ENCODE measurements around the gene RALA.

The RALA gene, protein sequence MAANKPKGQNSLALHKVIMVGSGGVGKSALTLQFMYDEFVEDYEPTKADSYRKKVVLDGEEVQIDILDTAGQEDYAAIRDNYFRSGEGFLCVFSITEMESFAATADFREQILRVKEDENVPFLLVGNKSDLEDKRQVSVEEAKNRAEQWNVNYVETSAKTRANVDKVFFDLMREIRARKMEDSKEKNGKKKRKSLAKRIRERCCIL

DNA sequence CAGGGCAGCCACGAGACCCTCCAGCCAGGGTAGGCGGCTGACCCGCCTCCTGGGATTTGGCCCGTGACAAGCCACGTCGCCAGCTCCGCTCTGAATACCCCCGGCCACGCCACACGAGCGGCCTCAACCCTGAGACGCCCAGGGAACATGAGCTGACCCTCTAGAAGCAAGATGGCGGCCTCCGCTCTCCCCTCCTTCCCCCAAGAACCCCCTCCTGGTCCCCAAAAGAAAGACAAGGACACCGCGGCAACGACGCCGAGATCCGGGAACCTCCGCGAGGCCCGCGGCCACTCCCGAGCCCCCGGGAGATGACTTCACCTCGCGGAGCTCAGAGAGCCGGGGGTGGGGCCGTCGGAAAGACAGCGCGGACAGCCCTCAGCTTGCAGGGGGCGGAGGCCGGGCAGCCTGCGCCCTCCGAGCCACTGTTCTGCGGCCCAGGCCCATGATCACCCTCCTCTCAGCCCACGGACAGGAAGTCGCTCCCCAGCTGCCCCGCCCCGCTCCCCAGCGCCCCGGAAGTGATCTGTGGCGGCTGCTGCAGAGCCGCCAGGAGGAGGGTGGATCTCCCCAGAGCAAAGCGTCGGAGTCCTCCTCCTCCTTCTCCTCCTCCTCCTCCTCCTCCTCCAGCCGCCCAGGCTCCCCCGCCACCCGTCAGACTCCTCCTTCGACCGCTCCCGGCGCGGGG is at the start of gene RALA:
TSS of gene RALA (plus strand) at position 526 of the 685 bp plus-strand sequence. CDS start 63,096 bp downstream, outside the sequence.
- H3K4me3 ChIP-seq (ENCODE audit: low read depth in 1 of 2, low read length in 2 of 2): peak within 1 kb of the TSS; percentile 78 to 86
- peaks cover 0 to 8% of the 10 kb centered on the region in 2 donors for H3K36me3 ChIP-seq (ENCODE audit: control insufficient read depth in 1 of 2, insufficient read depth in 2 of 2, low read length in 2 of 2)
- H3K27ac ChIP-seq (ENCODE audit: low read length): peak within 1 kb of the TSS; percentile 77
- H3K9me3 ChIP-seq (ENCODE audit: control insufficient read depth in 1 of 2, low read length in 2 of 2): no peaks in the 10 kb centered on the region
- no peaks in the 10 kb centered on the region for H3K27me3 ChIP-seq (ENCODE audit: low read depth, low read length)
- H3K4me1 ChIP-seq (ENCODE audit: control insufficient read depth in 1 of 2, insufficient read depth in 2 of 2, low read length in 2 of 2): peaks cover 10 to 31% of the 10 kb centered on the region in 2 donors

DNA sequence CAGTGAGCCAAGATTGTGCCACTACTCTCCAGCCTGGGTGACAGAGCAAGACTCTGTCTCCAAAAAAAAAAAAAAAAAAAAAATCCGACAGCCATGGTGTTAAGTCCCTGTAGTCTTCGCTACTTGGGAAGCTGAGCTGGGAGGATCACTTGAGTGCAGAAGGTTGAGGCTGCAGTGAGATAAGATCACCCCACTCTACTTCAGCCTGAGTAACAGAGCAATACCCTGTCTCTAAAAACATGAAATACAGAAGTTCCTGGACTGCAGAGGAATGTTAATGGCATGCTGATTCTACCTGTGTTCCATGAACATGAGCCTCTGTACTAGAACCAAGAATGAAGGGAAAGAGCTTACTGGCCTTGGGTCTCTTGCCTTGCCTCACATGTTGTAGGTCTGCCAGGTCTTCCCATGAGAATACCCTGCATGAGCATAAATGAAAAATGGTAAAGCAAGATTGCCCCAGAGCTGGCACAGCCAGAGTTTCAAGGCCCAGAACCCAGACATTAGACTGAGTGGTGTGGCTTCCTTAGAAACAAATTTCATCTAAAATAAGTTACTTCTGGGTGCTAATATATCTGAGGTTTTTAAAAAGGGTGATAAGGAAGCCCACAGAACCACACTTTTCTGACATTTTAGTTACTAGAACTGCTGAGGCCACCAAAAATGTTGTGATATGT is 48.6 kb upstream of the RALA start:
- no peaks in the 10 kb centered on the region for H3K9me3 ChIP-seq (ENCODE audit: control insufficient read depth in 1 of 2, low read length in 2 of 2)
- H3K36me3 ChIP-seq (ENCODE audit: control insufficient read depth in 1 of 2, insufficient read depth in 2 of 2, low read length in 2 of 2): peaks cover 11 to 28% of the 10 kb centered on the region in 2 donors
- H3K27me3 ChIP-seq (ENCODE audit: low read depth, low read length): no peaks in the 10 kb centered on the region
- H3K27ac ChIP-seq (ENCODE audit: low read length): no peak overlapping the region
- H3K4me1 ChIP-seq (ENCODE audit: control insufficient read depth in 1 of 2, insufficient read depth in 2 of 2, low read length in 2 of 2): no peaks in the 10 kb centered on the region
- H3K4me3 ChIP-seq (ENCODE audit: low read depth in 1 of 2, low read length in 2 of 2): no peak overlapping the region

DNA sequence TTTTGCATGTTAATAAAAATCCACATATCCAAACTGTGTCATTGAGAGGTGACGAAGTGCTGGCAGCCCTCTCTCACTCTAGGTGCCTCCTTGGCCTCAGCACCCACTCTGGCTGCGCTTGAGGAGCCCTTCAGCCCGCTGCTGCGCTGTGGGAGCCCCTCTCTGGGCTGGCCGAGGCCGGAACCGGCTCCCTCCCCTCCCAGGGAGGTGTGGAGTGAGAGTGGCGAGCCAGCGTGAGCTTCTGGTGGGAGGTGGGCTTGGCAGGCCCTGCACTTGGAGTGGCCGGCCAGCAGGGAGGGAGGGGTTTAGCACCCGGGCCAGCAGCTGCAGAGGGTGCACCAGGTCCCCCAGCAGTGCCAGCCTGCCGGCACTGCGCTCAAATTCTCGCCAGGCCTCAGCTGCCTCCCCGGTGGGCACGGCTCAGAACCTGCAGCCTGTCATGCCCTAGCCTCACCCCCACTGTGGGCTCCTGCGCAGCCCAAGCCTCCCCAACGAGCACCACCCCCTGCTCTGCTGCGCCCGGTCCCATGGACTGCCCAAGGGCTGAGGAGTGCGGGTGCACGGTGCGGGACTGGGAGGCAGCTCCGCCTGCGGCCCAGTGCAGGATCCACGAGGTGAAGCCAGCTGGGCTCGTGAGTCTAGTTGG is 46.0 kb upstream of the RALA start:
- Histone ChIP-seq H3K4me1 (ENCODE audit: control insufficient read depth in 1 of 2, insufficient read depth in 2 of 2, low read length in 2 of 2) (no peaks in the 10 kb centered on the region), H3K27me3 (ENCODE audit: low read depth, low read length) (no peaks in the 10 kb centered on the region), H3K9me3 (ENCODE audit: control insufficient read depth in 1 of 2, low read length in 2 of 2) (no peaks in the 10 kb centered on the region), H3K4me3 (ENCODE audit: low read depth in 1 of 2, low read length in 2 of 2) (no peak overlapping the region), H3K36me3 (ENCODE audit: control insufficient read depth in 1 of 2, insufficient read depth in 2 of 2, low read length in 2 of 2) (peaks cover 4 to 19% of the 10 kb centered on the region in 2 donors), H3K27ac (ENCODE audit: low read length) (no peak overlapping the region)

DNA sequence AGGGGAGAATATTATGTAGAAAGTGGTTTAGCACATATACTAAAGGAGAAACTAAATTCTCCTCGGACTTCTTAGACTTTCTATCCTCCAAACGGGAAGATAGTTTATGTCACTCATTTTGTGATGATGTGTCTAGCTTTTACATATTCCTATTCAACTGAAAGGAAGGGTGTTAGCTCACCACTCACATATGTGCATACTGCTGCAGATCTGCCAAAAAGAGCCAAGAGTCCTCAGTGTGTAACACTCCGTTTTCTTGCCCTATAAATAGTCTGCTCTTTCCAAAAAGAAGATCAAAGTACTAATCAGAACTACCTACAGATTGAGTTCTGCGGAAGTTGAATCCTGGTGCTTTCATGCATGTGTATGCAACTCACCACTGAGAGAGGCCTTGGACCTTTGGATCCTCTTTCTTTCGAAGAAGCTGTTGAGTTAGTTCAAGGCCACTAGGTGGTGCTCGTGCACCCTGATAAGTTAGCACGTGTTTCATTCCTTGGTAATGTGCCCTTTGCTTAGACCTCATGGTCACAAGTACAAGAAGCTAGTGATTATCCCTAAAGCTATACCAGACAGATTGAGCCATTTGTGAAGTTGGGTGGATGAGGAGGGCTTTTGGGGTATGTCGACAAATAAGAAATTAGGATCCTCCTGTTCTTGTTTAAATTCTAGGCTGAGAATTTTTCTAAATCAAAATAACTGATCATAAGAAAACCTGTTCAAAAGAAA is 43.1 kb upstream of the RALA start:
- Histone ChIP-seq H3K4me1 (ENCODE audit: control insufficient read depth in 1 of 2, insufficient read depth in 2 of 2, low read length in 2 of 2) (no peaks in the 10 kb centered on the region), H3K9me3 (ENCODE audit: control insufficient read depth in 1 of 2, low read length in 2 of 2) (no peaks in the 10 kb centered on the region), H3K27me3 (ENCODE audit: low read depth, low read length) (no peaks in the 10 kb centered on the region), H3K36me3 (ENCODE audit: control insufficient read depth in 1 of 2, insufficient read depth in 2 of 2, low read length in 2 of 2) (peaks cover 0 to 5% of the 10 kb centered on the region in 2 donors), H3K27ac (ENCODE audit: low read length) (no peak overlapping the region), H3K4me3 (ENCODE audit: low read depth in 1 of 2, low read length in 2 of 2) (no peak overlapping the region)

DNA sequence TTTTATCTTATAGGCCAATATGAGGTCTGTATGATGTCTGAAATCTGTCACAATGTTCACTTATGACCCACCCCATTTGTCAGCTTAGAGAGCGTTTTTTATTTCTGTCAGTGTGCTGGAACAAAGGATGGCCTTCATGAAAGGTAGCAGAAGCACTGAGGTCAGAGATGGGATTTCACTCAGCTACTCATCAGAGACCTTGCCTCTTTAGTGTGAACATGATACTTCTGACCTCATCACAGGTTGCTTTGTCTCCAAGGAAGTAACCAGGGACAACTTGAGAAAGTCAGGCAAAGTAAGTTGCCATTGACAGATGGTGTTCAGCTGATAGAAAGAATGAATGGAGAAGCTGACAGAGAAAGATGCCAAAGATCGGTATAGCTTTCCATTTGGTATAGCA is 40.8 kb upstream of the RALA start:
- H3K4me3 ChIP-seq (ENCODE audit: low read depth in 1 of 2, low read length in 2 of 2): no peak overlapping the region
- H3K9me3 ChIP-seq (ENCODE audit: control insufficient read depth in 1 of 2, low read length in 2 of 2): no peaks in the 10 kb centered on the region
- no peak overlapping the region for H3K27ac ChIP-seq (ENCODE audit: low read length)
- no peaks in the 10 kb centered on the region for H3K27me3 ChIP-seq (ENCODE audit: low read depth, low read length)
- no peaks in the 10 kb centered on the region for H3K36me3 ChIP-seq (ENCODE audit: control insufficient read depth in 1 of 2, insufficient read depth in 2 of 2, low read length in 2 of 2)
- no peaks in the 10 kb centered on the region for H3K4me1 ChIP-seq (ENCODE audit: control insufficient read depth in 1 of 2, insufficient read depth in 2 of 2, low read length in 2 of 2)

DNA sequence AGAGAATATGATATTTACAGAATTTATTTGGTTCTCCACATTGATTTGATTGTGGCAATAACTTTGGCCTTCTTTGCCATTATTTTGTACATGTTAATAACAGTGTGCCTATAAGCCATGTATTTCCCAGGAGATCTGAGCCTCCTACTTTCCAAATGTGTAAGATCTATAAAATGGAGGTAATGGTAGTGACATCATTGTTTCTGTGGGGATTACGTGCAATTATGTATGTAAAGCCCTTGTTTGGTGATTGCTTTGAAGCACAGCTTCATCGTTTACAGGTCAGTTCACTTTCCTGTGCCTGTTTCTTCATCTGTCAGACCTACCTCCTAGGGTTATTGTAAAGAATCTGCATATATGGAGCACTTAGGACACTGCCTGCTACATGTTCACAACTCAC is 39.8 kb upstream of the RALA start:
- H3K36me3 ChIP-seq (ENCODE audit: control insufficient read depth in 1 of 2, insufficient read depth in 2 of 2, low read length in 2 of 2): no peaks in the 10 kb centered on the region
- H3K27me3 ChIP-seq (ENCODE audit: low read depth, low read length): no peaks in the 10 kb centered on the region
- H3K4me3 ChIP-seq (ENCODE audit: low read depth in 1 of 2, low read length in 2 of 2): no peak overlapping the region
- no peaks in the 10 kb centered on the region for H3K9me3 ChIP-seq (ENCODE audit: control insufficient read depth in 1 of 2, low read length in 2 of 2)
- H3K4me1 ChIP-seq (ENCODE audit: control insufficient read depth in 1 of 2, insufficient read depth in 2 of 2, low read length in 2 of 2): no peaks in the 10 kb centered on the region
- no peak overlapping the region for H3K27ac ChIP-seq (ENCODE audit: low read length)

DNA sequence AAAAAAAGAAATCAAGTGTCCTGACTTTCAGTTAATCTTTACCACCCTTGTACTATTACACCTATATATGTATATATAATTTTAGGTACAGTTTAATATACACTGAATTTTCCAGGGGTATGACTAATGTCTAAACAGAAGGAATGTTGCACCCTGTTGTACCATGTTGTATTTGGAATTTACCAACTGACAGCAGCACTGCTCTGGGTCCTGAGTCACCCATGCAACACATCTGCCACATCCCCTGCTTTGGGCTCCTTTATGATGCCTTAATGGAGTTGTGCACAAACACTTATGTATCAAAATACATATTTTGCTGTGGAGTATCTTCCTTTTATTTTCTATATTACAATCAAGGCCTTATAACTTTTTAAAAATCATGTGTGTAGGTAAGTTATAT is 36.0 kb upstream of the RALA start:
- Histone ChIP-seq H3K27ac (ENCODE audit: low read length) (no peak overlapping the region), H3K4me1 (ENCODE audit: control insufficient read depth in 1 of 2, insufficient read depth in 2 of 2, low read length in 2 of 2) (no peaks in the 10 kb centered on the region), H3K36me3 (ENCODE audit: control insufficient read depth in 1 of 2, insufficient read depth in 2 of 2, low read length in 2 of 2) (peaks cover 0 to 4% of the 10 kb centered on the region in 2 donors), H3K4me3 (ENCODE audit: low read depth in 1 of 2, low read length in 2 of 2) (no peak overlapping the region), H3K27me3 (ENCODE audit: low read depth, low read length) (no peaks in the 10 kb centered on the region), H3K9me3 (ENCODE audit: control insufficient read depth in 1 of 2, low read length in 2 of 2) (no peaks in the 10 kb centered on the region)

DNA sequence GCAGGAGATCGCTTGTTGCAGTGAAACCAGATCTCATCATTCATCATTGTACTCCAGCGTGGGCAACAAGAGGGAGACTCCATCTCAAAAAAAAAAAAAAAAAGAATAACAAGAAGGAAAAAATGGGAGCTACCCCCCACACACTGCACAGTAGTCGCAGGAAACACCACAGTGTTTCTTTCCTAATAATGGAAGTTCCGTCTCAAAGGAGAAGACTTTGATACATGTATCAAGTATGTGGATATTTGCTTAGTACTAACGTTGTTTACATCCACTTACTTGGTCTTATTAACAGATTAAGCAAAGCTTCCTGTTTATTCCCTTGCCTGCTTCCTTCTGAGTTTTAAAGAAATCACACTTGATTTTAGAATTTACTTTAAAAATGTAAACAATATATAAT is 35.0 kb upstream of the RALA start:
- H3K4me3 ChIP-seq (ENCODE audit: low read depth in 1 of 2, low read length in 2 of 2): no peak overlapping the region
- no peak overlapping the region for H3K27ac ChIP-seq (ENCODE audit: low read length)
- no peaks in the 10 kb centered on the region for H3K9me3 ChIP-seq (ENCODE audit: control insufficient read depth in 1 of 2, low read length in 2 of 2)
- no peaks in the 10 kb centered on the region for H3K4me1 ChIP-seq (ENCODE audit: control insufficient read depth in 1 of 2, insufficient read depth in 2 of 2, low read length in 2 of 2)
- H3K36me3 ChIP-seq (ENCODE audit: control insufficient read depth in 1 of 2, insufficient read depth in 2 of 2, low read length in 2 of 2): peaks cover 0 to 4% of the 10 kb centered on the region in 2 donors
- no peaks in the 10 kb centered on the region for H3K27me3 ChIP-seq (ENCODE audit: low read depth, low read length)

DNA sequence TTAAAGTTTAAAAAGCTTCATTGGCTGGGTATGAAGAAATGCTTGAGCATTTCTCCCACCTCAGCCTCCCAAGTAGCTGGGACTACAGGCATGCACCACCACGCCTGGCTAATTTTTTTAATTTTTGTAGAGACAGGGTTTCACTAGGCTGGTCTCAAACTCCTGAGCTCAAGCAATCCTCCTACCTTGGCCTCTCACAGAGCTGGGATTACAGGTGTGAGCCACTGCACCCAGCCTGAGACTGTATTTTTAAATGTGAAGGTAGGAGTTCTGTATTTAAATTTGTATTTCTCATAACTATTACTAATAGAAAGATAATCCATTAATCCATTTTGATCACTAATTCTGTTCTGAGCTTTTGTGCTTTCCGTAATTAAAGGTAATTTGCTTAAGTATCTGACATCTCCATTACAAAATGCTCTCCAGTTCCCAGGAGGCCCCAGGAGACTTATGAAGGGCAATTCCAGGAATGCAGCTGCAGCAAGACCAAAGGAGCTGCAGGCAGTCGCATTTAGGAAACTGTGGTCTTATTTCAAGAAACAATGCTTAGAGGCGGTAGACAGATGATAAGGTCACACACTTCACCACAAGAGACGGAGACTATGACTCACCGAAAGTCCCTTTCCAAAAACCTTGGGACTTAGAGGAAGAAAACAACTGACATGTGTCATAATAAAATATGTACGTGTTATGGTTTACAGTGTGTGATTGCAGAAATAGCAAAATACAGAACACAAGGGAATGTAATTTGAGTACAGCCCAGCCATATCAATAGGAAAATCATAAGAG is 33.9 kb upstream of the RALA start:
- Histone ChIP-seq H3K27ac (ENCODE audit: low read length) (no peak overlapping the region), H3K4me1 (ENCODE audit: control insufficient read depth in 1 of 2, insufficient read depth in 2 of 2, low read length in 2 of 2) (no peaks in the 10 kb centered on the region), H3K4me3 (ENCODE audit: low read depth in 1 of 2, low read length in 2 of 2) (no peak overlapping the region), H3K9me3 (ENCODE audit: control insufficient read depth in 1 of 2, low read length in 2 of 2) (no peaks in the 10 kb centered on the region), H3K27me3 (ENCODE audit: low read depth, low read length) (no peaks in the 10 kb centered on the region), H3K36me3 (ENCODE audit: control insufficient read depth in 1 of 2, insufficient read depth in 2 of 2, low read length in 2 of 2) (peaks cover 0 to 4% of the 10 kb centered on the region in 2 donors)

DNA sequence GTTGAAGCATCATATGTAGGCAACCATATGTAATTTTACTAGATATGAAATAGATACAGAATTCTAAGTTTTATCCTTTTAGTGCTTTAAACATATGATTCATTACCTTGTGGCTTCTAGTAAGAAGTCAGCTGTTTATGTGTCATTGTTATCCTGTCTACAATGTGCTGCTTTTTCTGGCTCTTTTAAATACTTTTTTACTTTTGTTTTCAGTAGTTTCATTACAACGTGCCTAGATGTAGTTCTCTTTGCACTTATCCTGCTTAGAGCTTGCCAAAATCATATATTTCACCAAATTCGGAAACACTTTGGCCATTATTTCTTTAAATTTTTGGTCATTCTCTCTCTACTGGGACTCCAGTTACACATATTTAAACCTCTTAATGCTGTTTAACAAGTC is 30.8 kb upstream of the RALA start:
- Histone ChIP-seq H3K36me3 (ENCODE audit: control insufficient read depth in 1 of 2, insufficient read depth in 2 of 2, low read length in 2 of 2) (peaks cover 0 to 4% of the 10 kb centered on the region in 2 donors), H3K9me3 (ENCODE audit: control insufficient read depth in 1 of 2, low read length in 2 of 2) (no peaks in the 10 kb centered on the region), H3K4me3 (ENCODE audit: low read depth in 1 of 2, low read length in 2 of 2) (no peak overlapping the region), H3K27me3 (ENCODE audit: low read depth, low read length) (no peaks in the 10 kb centered on the region), H3K4me1 (ENCODE audit: control insufficient read depth in 1 of 2, insufficient read depth in 2 of 2, low read length in 2 of 2) (no peaks in the 10 kb centered on the region), H3K27ac (ENCODE audit: low read length) (no peak overlapping the region)
